Right lobe of liver (tissue), 6 donors: ENCODE results near the gene PHTF2. TPM values are rescaled to one million over a fixed set of nuclear protein-coding genes. Genes with fewer than 3 reads are reported as not detected.

Experiments
- ATAC-seq, 4 donors: fragments of 200-7000 bp; cut with Tn5 transposase; one replicate each; pipeline ENCODE4 v1.9.1; 2020; ENCODE audit warnings: mild to moderate bottlenecking in 4 of 4, moderate library complexity in 4 of 4
- DNase-seq, 3 donors: peaks; one replicate each; pipeline ENCODE4 v3.0.0-alpha.2; 2020
- H3K27ac ChIP-seq, 3 donors: fragments of 200-600 bp; one replicate each; pipeline ENCODE4 v1.8.0; 2022
- H3K27me3 ChIP-seq, 2 donors: fragments of 200-600 bp; one replicate each; pipeline ENCODE4 v1.8.0; 2022
- H3K36me3 ChIP-seq, 4 donors: fragments of 200-600 bp; sonication (generic) in 1 of 4; one replicate each; pipeline versions ENCODE4 v1.5.1 to v1.8.0; 2017 to 2022; ENCODE audit warnings: control low read depth in 1 of 4
- H3K4me1 ChIP-seq, 4 donors: fragments of 200-600 bp; sonication (generic) in 1 of 4; one replicate each; pipeline versions ENCODE4 v1.5.1 to v1.8.0; 2017 to 2022; ENCODE audit warnings: control low read depth in 1 of 4
- H3K4me3 ChIP-seq, 3 donors: fragments of 200-600 bp; one replicate each; pipeline ENCODE4 v1.8.0; 2022
- H3K9me3 ChIP-seq, 4 donors: fragments of 200-600 bp; sonication (generic) in 1 of 4; one replicate each; pipeline versions ENCODE4 v1.5.1 to v1.8.0; 2017 to 2022; ENCODE audit warnings: control low read depth in 1 of 4
- CTCF ChIP-seq, 4 donors: fragments of 200-600 bp in 3 of 4; fragments of 450-650 bp in 1 of 4; IDR thresholded peaks; one replicate each; pipeline versions ENCODE4 v1.5.1 to v1.8.0; 2016 to 2022; ENCODE audit warnings: antibody characterized with exemption in 4 of 4, mild to moderate bottlenecking in 2 of 4
- POLR2A ChIP-seq: fragments of 450-650 bp; IDR thresholded peaks from one replicate; pipeline ENCODE4 v1.6.1; 2017; ENCODE audit warnings: antibody characterized with exemption, mild to moderate bottlenecking
- WGBS: methylation state at CpG from one replicate; pipeline ENCODE4 v1.1.6; 2018; ENCODE audit warnings: low coverage, low lambda C conversion rate; ENCODE audit not compliant: insufficient coverage; ENCODE audit errors: missing lambda C conversion rate; 5-methylcytosine and 5-hydroxymethylcytosine counted together
- intact Hi-C, 2 donors: fragments of 100-400 bp; cut with DNase I; formaldehyde crosslinking; loops; one replicate each; pipeline versions ENCODE4 v1.11.2 to v1.14.1; 2022
- total RNA-seq, 6 experiments: library from RNA; depleted of rRNA in 2 of 6; stranded (reverse); fragments of >200 nt in 2 of 6; fragmentation: NEBNext Ultra II Directional in 3 of 6; extraction: Animal tissue kit (Norgen Biotek cat#: 25700) in 3 of 6; gene quantifications; one replicate each; pipeline versions ENCODE4 v1.1.0 to v1.2.4, GENCODE V29; 2016 to 2023
- donor health status: DM: no; HTN: yes; CAD: no.
- donor health status: DM: no; HTN: no; CAD: no.
- donor health status: DM: no; HTN: no; CAD: no.
- donor health status: DM: no; HTN: yes; CAD: no.
- donor health status: DM: no; HTN: yes; CAD: no.

Gene PHTF2
- total RNA-seq, 6 experiments from 2014 or later: 2.4 to 6.8 (median 5.5) TPM

GRCh38 chr7:77820967-77821366 lies 22.4 kb downstream of the PHTF2 start:
- no peaks in the 10 kb centered on the region for H3K27me3 ChIP-seq
- intact Hi-C loops: no loop called here
- ATAC-seq (no peak), DNase-seq (no peak)
- no peak for TF ChIP-seq CTCF (IDR thresholded peaks at IDR 0.05)
- no peak for TF ChIP-seq POLR2A
- no peaks in the 10 kb centered on the region for H3K4me1 ChIP-seq
- H3K36me3 ChIP-seq: no peaks in the 10 kb centered on the region
- 88% methylated on average over 2 of the region's 2 CpGs for WGBS
- H3K4me3 ChIP-seq: no peak overlapping the region
- no peak overlapping the region for H3K27ac ChIP-seq
- peaks cover 0 to 6% (median 2%) of the 10 kb centered on the region in 4 donors for H3K9me3 ChIP-seq

DNA sequence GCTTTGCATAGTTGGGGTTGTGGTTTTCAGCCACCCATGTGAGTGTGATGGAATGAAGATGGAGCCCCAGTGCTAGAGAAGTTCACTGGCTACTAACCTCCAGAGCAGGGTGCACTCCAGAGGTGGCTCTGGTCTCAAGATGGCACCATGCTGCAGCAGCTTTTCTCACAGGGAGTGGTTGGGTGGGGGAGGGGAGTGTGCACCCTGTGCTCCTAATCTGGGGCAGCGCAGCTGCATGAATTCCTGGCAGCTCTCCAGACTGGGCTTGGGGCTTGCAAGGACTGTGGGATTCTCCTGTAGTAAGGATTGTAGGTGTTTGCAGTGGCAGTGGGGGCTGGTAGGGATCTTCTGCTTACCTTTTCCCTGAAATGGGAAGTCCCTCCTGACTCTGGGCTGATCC lies 23.7 kb downstream of the PHTF2 start:
- DNase-seq (no peak), ATAC-seq (no peak)
- H3K4me3 ChIP-seq: no peak overlapping the region
- no peaks in the 10 kb centered on the region for H3K27me3 ChIP-seq
- no peaks in the 10 kb centered on the region for H3K4me1 ChIP-seq
- H3K9me3 ChIP-seq: peaks cover 0 to 8% (median 2%) of the 10 kb centered on the region in 4 donors
- H3K36me3 ChIP-seq: no peaks in the 10 kb centered on the region
- TF ChIP-seq POLR2A: no peak
- no peak for TF ChIP-seq CTCF (IDR thresholded peaks at IDR 0.05)
- intact Hi-C loops: no loop called here
- WGBS: no CpG with 5 or more reads among the region's 1 CpG
- no peak overlapping the region for H3K27ac ChIP-seq

DNA sequence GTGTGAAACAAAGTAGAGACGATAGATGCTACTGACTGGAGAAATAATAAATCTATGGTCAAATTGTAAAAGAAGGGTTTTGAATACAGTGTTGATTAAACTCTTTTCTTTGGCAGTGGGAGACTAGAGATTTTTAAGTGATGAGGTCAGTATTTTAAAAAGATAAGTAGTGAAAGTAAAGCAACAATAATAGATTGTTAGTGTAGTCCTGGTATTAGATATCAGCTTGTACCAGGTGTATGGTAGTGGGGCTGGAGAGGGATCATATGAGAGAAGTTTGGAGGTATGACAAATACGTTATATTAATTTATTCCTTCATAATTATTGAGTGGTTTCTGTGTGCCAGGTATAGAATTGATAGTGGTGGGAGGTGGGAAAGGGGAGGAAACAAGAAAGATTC lies 25.2 kb downstream of the PHTF2 start:
- Histone ChIP-seq H3K4me1 (no peaks in the 10 kb centered on the region), H3K4me3 (no peak overlapping the region), H3K27ac (no peak overlapping the region), H3K36me3 (no peaks in the 10 kb centered on the region), H3K9me3 (peaks cover 0 to 8% (median 2%) of the 10 kb centered on the region in 4 donors), H3K27me3 (no peaks in the 10 kb centered on the region)
- no peak for DNase-seq
- no peak for TF ChIP-seq POLR2A
- TF ChIP-seq CTCF (IDR thresholded peaks at IDR 0.05): no peak
- intact Hi-C loops: no loop called here
- ATAC-seq: no peak
- WGBS: 80% methylated on average over 2 of the region's 2 CpGs

DNA sequence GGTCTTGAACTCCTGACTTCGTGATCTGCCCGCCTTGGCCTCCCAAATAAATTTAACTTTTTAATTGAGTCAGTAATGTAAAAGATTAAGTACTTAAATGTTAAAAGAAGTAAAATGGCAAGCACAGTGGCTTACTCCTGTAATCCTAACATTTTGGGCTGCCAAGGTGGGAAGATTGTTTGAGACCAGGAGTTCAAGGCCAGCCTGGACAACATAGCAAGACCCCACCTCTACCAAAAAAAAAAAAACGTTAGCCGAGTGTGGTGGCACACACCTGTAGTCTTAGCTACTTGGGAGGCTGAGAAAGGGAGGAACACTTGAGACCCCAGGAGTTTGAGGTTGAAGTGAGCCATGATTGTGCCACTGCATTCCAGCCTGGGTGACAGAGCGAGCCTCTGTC lies 26.1 kb downstream of the PHTF2 start:
- WGBS: 90% methylated on average over 5 of the region's 5 CpGs
- H3K27ac ChIP-seq: no peak overlapping the region
- intact Hi-C loops: no loop called here

More for the DNA sequence above, 26.1 kb downstream of the PHTF2 start:
- H3K36me3 ChIP-seq: no peaks in the 10 kb centered on the region
- no peaks in the 10 kb centered on the region for H3K4me1 ChIP-seq
- no peak for TF ChIP-seq CTCF (IDR thresholded peaks at IDR 0.05)
- no peak for TF ChIP-seq POLR2A
- ATAC-seq: no peak
- H3K9me3 ChIP-seq: peaks cover 0 to 8% (median 2%) of the 10 kb centered on the region in 4 donors
- DNase-seq: no peak
- no peak overlapping the region for H3K4me3 ChIP-seq
- H3K27me3 ChIP-seq: no peaks in the 10 kb centered on the region
